Spinal cord (tissue), 10 donors: Measurements from ENCODE around the gene DNASE2B. TPM values are rescaled to one million over a fixed set of nuclear protein-coding genes. Genes with fewer than 3 reads are reported as not detected.

ENCODE experiments used
- DNase-seq, 6 donors: peaks; one replicate each; pipeline versions ENCODE4 v3.0.0 to v3.0.0-alpha.2; 2013 to 2015; ENCODE audit warnings: low spot score in 6 of 6, low read depth in 4 of 6
- H3K27ac ChIP-seq: one replicate; pipeline ENCODE4 v1.5.1; 2013; ENCODE audit warnings: low read depth, low read length, control low read depth
- H3K27me3 ChIP-seq: one replicate; pipeline ENCODE4 v1.6.1; 2013; ENCODE audit warnings: low read length; ENCODE audit not compliant: control insufficient read depth, insufficient read depth
- H3K36me3 ChIP-seq: one replicate; pipeline ENCODE4 v1.6.1; 2013; ENCODE audit warnings: low read length; ENCODE audit not compliant: control insufficient read depth, insufficient read depth
- H3K4me1 ChIP-seq: one replicate; pipeline ENCODE4 v1.6.1; 2013; ENCODE audit warnings: low read length; ENCODE audit not compliant: control insufficient read depth, insufficient read depth
- H3K4me3 ChIP-seq: one replicate; pipeline ENCODE4 v1.5.1; 2013; ENCODE audit warnings: low read depth, low read length, control low read depth
- H3K9me3 ChIP-seq: one replicate; pipeline ENCODE4 v1.6.1; 2013; ENCODE audit warnings: low read length; ENCODE audit not compliant: control insufficient read depth, insufficient read depth
- WGBS: methylation state at CpG from one replicate; pipeline ENCODE4 v1.1.5; 2013; ENCODE audit warnings: missing lambda C conversion rate; ENCODE audit not compliant: insufficient coverage; 5-methylcytosine and 5-hydroxymethylcytosine counted together
- polyA plus RNA-seq, 2 donors: library from polyadenylated mRNA; unstranded; fragments of 120-200 nt; gene quantifications; one replicate each; pipeline ENCODE4 v1.2.1, GENCODE V29; 2013; ENCODE audit not compliant: insufficient read length in 2 of 2
- total RNA-seq, 2 donors: library from RNA; depleted of rRNA in 1 of 2; stranded (reverse); fragments of 120-200 nt in 1 of 2; fragments of >200 nt in 1 of 2; gene quantifications; one replicate each; pipeline versions ENCODE4 v1.2.3 to v1.2.4, GENCODE V29; 2013 to 2014
- donor health status: healthy.

Gene DNASE2B
- total and polyA plus RNA-seq, 4 donors, result 0.17 to 0.68 (median 0.22) TPM; not detected in 1

- DNase-seq, result peak in 1 of 6 donors; percentile 15
- no CpG with 5 or more reads among the region's 2 CpGs for WGBS
- H3K27ac ChIP-seq, result no peak overlapping the region
Measured at GRCh38 chr1:84407958-84408422, 9.7 kb downstream of the DNASE2B start.

GRCh38 chr1:84409888-84410287, 11.6 kb downstream of the DNASE2B start:
- WGBS, result no CpG with 5 or more reads among the region's 2 CpGs
- H3K9me3 ChIP-seq, result no peaks in the 10 kb centered on the region
- DNase-seq, result no peak
- no peaks in the 10 kb centered on the region for H3K27me3 ChIP-seq
- no peaks in the 10 kb centered on the region for H3K36me3 ChIP-seq
- no peak overlapping the region for H3K27ac ChIP-seq
- no peak overlapping the region for H3K4me3 ChIP-seq
- no peaks in the 10 kb centered on the region for H3K4me1 ChIP-seq

More at GRCh38 chr1:84407958-84408422, 9.7 kb downstream of the DNASE2B start:
- no peaks in the 10 kb centered on the region for H3K9me3 ChIP-seq
- H3K36me3 ChIP-seq, result no peaks in the 10 kb centered on the region
- H3K4me1 ChIP-seq, result no peaks in the 10 kb centered on the region
- H3K4me3 ChIP-seq, result no peak overlapping the region
- H3K27me3 ChIP-seq, result no peaks in the 10 kb centered on the region

- H3K9me3 ChIP-seq, result no peaks in the 10 kb centered on the region
- no CpG with 5 or more reads among the region's 4 CpGs for WGBS
- H3K27ac ChIP-seq, result no peak overlapping the region
- H3K27me3 ChIP-seq, result no peaks in the 10 kb centered on the region
- H3K4me1 ChIP-seq, result no peaks in the 10 kb centered on the region
- DNase-seq, result no peak
- H3K36me3 ChIP-seq, result no peaks in the 10 kb centered on the region
- no peak overlapping the region for H3K4me3 ChIP-seq
Measured at GRCh38 chr1:84410328-84411095, 12.2 kb downstream of the DNASE2B start.

DNA sequence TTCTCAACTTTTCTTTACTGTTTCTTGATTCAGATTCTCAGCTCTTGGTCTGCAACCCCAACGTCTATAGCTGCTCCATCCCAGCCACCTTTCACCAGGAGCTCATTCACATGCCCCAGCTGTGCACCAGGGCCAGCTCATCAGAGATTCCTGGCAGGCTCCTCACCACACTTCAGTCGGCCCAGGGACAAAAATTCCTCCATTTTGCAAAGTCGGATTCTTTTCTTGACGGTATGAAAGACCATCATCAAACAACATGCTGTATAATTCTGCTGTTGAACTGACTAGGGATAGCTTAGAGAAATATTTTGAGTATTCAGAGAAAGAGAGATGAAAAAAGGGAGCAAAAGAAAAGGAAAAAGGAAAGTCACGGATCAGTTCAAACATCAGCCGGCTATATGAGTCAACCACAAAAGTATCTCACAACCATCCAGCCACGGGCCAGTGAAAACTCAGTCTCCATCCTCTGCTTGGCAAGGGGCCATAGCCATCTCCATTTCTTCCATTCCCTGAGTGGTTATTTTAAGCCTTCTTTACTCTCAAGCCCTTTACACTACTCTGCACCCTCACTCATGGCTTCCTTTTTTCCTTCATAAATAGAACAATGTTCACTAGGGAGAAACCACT, 14.1 kb downstream of the DNASE2B start:
- 87% methylated on average over 3 of the region's 7 CpGs for WGBS
- Histone ChIP-seq H3K4me1 (no peaks in the 10 kb centered on the region), H3K4me3 (no peak overlapping the region), H3K9me3 (no peaks in the 10 kb centered on the region), H3K27ac (no peak overlapping the region), H3K36me3 (no peaks in the 10 kb centered on the region), H3K27me3 (no peaks in the 10 kb centered on the region)
- DNase-seq, result no peak

GRCh38 chr1:84415396-84415795, 17.1 kb downstream of the DNASE2B start:
- no CpG with 5 or more reads among the region's 2 CpGs for WGBS
- H3K4me1 ChIP-seq, result no peaks in the 10 kb centered on the region
- no peaks in the 10 kb centered on the region for H3K9me3 ChIP-seq
- H3K36me3 ChIP-seq, result no peaks in the 10 kb centered on the region
- DNase-seq, result no peak
- no peak overlapping the region for H3K27ac ChIP-seq
- no peak overlapping the region for H3K4me3 ChIP-seq
- no peaks in the 10 kb centered on the region for H3K27me3 ChIP-seq

DNA sequence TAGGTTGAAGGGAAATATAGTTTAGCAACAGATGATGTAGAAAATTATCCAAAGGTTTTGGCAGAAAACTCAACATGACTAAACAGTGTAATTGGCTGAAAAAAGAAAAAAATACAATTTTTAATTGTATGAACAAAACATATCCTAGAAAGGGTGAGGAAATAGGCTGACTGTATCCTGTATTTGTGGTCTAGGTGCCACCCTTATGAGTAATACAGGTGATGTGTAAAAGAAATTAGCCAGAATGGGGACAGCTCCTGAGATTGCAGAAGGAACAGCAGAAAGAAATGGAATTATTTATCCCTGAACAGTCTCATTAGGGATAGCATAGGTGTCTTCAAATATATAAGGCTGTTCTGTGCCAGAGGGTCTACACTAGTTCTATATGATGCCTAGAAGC, 24.6 kb downstream of the DNASE2B start:
- H3K27me3 ChIP-seq, result no peaks in the 10 kb centered on the region
- no peak overlapping the region for H3K27ac ChIP-seq
- H3K4me3 ChIP-seq, result no peak overlapping the region
- H3K9me3 ChIP-seq, result no peaks in the 10 kb centered on the region
- H3K4me1 ChIP-seq, result no peaks in the 10 kb centered on the region
- H3K36me3 ChIP-seq, result no peaks in the 10 kb centered on the region
- no peak for DNase-seq

DNA sequence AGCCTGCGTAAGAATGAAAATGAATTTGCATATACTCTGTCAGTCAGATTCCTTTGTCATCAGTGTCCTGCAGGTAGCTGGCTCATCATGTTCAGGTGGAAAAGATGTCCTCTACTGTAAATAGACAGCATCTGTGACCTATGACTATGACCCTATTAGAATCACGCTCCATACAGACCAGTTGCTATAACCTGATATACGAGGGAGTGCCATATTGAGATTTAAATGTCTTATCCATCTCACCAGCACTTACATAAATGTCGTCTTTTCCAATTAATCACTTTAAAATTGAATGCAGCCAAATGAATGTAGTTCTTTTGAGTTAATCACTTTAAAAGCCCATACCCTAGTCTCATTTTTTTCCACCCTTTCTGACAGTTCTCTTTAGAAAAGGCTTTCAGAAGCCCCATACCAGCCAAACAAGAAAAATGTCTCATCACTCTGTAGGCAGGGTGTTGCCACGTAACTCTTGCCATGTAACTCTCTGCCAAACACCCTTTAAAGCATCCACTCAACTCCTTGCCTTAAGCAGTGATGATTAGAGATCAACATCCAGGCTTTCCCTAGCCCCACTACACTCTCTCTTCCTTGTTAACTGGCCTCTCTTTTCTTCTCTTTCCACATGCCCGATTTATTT, 26.3 kb downstream of the DNASE2B start:
- Histone ChIP-seq H3K27me3 (no peaks in the 10 kb centered on the region), H3K9me3 (no peaks in the 10 kb centered on the region), H3K36me3 (no peaks in the 10 kb centered on the region), H3K27ac (no peak overlapping the region), H3K4me1 (no peaks in the 10 kb centered on the region), H3K4me3 (no peak overlapping the region)
- WGBS, result 70% methylated on average over 3 of the region's 6 CpGs
- DNase-seq, result peak in 1 of 6 donors; percentile 52

DNA sequence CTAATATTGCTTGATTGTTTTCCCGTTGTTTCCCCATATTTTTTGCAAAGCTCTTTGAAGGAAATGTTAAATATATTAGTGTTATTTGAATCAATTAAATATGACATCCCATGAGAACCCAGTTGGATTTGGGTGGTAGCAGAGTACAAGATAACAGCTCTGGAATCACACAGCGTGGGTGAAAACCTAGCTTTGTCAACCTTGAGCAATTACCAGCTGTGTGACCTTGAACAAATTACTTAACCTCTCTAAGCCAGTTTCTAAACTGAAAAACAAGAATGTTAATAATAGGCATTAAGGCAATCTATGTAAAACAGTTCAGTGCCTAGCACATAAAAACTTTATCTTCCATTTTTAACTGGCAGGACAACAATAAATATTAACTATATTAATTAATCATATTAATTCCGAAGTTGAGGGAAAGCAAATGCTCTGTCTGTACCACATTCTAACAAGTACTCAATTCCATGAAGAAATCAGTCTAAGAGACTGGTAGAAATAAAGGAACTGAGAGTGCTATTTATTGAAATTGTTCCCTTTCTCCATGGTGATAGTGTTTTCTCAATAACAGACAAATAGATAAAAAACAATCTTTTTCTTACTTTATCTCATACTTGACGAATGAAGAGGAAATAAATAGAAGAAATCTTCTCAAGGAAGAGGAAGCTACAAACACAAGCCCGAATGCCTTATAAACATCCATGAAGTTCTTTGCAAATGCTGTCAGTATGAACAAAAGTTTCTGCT, 27.0 kb downstream of the DNASE2B start:
- H3K4me3 ChIP-seq, result no peak overlapping the region
- no peaks in the 10 kb centered on the region for H3K4me1 ChIP-seq
- H3K9me3 ChIP-seq, result no peaks in the 10 kb centered on the region
- no peak for DNase-seq
- no peaks in the 10 kb centered on the region for H3K36me3 ChIP-seq
- no peaks in the 10 kb centered on the region for H3K27me3 ChIP-seq
- WGBS, result no CpG with 5 or more reads among the region's 5 CpGs
- no peak overlapping the region for H3K27ac ChIP-seq

GRCh38 chr1:84426376-84426775, 28.1 kb downstream of the DNASE2B start:
- no peaks in the 10 kb centered on the region for H3K9me3 ChIP-seq
- WGBS, result no CpG with 5 or more reads among the region's 2 CpGs
- DNase-seq, result no peak
- H3K36me3 ChIP-seq, result no peaks in the 10 kb centered on the region
- H3K27me3 ChIP-seq, result no peaks in the 10 kb centered on the region
- H3K4me1 ChIP-seq, result no peaks in the 10 kb centered on the region
- H3K4me3 ChIP-seq, result no peak overlapping the region
- H3K27ac ChIP-seq, result no peak overlapping the region
